ENCODE results near the gene MYH9.

DNA sequence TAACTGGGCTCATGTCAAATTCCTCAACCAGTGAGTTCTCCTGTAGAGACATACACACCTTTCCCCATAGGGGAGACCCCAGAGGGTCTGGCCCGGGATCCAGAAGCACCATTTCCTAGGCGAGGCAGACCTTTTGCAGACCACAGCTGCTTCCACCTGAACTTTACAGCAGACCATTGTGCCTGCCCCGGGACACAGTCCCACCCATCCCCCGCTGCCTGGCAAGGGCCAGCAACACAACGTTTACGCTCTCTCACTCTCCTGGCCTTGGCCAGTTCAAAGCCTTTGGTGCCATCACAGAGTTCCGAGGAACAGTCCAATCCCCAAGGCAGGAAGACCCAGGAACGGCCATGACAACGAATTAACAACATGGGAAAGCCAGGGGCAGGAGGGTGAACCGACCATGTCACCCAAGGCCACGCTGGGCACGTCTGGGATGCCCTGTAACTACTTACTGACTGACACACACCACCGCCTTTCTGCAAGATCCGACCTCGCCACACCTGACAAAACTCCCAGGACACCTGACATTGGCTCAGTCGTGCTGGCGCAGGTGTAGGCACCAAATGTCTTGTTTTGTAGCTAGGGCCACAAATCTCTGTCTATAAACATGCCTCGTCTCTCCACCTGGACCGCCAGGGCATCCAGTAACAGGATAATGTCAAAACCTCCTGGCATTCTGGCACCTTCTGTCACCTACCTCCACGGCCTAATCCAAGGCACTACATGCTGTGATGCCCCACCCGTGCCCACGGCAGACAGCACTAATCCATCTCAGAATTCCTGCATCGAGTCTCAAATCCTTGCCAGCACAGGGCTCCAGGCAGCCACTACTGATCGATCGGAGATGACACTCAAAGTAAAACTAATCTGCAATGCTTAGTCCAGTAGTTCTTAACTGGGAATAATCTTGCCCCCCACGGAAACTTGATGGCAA lies 51.3 kb downstream of the MYH9 start:
- TF ChIP-seq, protein P1, sequence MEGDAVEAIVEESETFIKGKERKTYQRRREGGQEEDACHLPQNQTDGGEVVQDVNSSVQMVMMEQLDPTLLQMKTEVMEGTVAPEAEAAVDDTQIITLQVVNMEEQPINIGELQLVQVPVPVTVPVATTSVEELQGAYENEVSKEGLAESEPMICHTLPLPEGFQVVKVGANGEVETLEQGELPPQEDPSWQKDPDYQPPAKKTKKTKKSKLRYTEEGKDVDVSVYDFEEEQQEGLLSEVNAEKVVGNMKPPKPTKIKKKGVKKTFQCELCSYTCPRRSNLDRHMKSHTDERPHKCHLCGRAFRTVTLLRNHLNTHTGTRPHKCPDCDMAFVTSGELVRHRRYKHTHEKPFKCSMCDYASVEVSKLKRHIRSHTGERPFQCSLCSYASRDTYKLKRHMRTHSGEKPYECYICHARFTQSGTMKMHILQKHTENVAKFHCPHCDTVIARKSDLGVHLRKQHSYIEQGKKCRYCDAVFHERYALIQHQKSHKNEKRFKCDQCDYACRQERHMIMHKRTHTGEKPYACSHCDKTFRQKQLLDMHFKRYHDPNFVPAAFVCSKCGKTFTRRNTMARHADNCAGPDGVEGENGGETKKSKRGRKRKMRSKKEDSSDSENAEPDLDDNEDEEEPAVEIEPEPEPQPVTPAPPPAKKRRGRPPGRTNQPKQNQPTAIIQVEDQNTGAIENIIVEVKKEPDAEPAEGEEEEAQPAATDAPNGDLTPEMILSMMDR (IDR thresholded peaks at IDR 0.05; ENCODE audit: low read length) = no peak
- no peak for TF ChIP-seq EZH2 (IDR thresholded peaks at IDR 0.05; ENCODE audit: borderline replicate concordance, low read length)

Data from OCI-LY1 (cell line).